Measurements from ENCODE around the gene C19orf53.

Gene C19orf53

GRCh38 chr19:13827656-13828055 lies 53.4 kb downstream of the C19orf53 start:
- DNase-seq, result no peak
